H4 (cell line): ENCODE measurements around the gene OCA2. TPM values are rescaled to one million over a fixed set of nuclear protein-coding genes. Genes with fewer than 3 reads are reported as not detected.
"Not testable (repeated sequence)": the region's sequence is repeated elsewhere in the genome, so short reads cannot be mapped to it uniquely, and the experiment has no call there.

ENCODE experiments used
- DNase-seq: peaks from one replicate; pipeline ENCODE4 v3.0.0-alpha.2; 2015; ENCODE audit warnings: low spot score
- total RNA-seq: library from RNA; depleted of rRNA; stranded (reverse); fragments of >200 nt; shearing (Covaris generic); gene quantifications from 2 replicates; pipeline ENCODE4 v1.2.3, GENCODE V29; 2014

Gene OCA2
- total RNA-seq, 1 experiment from 2014 or later: 0.12 TPM

GRCh38 chr15:28023422-28023821, 75.7 kb downstream of the OCA2 start:
- DNase-seq: no peak

DNA sequence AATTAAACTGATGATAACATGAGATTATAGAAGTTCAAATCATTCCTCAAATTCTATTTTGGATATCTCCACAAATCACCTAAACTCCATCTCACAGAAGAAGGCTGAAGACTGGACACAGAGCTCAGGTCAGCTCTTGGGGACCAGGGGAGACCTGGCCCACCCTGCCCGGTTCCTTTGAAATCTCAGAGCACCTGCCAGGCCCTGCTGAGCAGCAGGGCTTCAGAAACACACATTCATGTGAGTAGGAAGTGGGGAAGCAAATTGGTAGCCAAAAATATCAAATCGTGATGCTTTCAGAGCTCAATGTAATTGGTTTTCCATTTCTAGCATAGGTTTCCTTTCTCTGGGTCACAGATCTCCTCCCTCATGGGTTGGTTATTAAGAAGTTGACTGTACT, 76.2 kb downstream of the OCA2 start:
- no peak for DNase-seq

DNA sequence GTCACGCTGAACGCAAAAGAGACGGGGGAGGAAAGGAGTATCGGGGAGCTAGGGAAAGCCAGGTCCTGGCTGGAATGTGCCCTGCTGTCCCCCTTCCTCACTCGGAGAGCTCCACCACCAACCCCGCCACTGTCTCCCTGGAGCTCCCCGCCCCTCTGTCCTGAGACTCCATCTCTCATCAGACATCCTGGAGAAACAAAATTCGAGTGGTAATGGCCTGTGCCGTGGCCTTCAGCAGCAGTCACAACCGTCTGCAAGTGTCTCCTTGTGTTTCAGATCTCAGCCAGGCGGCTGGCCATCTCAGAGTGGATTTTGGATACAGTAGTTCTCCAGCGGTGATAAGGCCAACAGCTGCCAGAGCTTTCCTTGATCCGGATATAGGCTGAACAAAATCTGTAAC, 76.9 kb downstream of the OCA2 start:
- DNase-seq: no peak

- DNase-seq: peak; percentile 79
These were observed 77.7 kb downstream of the OCA2 start for GRCh38 chr15:28021281-28022039.

GRCh38 chr15:28020644-28021043, 78.5 kb downstream of the OCA2 start:
- DNase-seq: no peak

- DNase-seq: no peak
These were observed 79.4 kb downstream of the OCA2 start for GRCh38 chr15:28019594-28020309.

- no peak for DNase-seq
These were observed 80.6 kb downstream of the OCA2 start for GRCh38 chr15:28018291-28019044.

DNA sequence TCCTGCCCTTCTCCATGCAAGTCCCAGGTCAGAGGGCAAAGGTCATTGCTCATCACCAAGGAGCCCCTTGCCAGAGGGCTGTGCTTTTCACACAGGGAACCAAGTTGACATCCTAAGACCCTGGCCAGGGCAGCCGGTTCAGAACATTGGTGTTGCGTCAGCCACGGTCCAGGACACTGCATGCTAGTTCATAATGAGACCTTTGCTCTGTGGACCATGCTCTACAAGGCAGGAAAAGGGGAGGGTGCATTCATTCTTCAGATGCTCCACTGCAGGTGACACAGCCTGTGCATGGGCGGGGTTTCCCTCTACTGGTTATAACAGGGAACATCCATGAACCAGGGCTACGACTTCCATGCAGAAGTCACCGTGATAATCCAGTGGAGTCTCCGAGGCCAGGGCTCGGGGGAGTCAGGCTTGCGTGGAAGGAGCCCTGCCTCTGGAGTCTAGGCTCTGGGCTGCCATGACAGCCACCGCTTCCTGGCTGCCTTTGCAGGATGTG, 81.6 kb downstream of the OCA2 start:
- no peak for DNase-seq

DNA sequence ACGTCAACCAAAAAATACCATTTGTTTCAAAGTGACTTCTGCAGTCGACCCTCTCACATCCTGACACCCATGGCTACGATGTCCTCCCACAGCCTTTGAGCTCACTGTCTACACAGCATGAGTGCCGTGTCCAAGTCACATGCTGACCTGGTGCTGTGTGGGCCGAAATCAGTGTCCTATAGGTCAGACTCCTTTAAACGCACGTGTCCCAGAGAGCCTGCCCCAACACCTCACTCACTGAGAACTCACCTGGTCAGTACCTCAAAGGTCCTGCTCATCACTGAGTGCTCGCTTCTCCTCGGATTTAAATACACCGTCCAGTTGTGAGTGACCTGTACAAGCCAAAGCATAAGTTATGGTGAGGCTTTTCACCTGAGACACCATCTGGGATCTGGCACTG, 83.3 kb downstream of the OCA2 start:
- no peak for DNase-seq

- DNase-seq: no peak
These were observed 84.4 kb downstream of the OCA2 start for GRCh38 chr15:28014623-28015200.

GRCh38 chr15:28013976-28014375, 85.1 kb downstream of the OCA2 start:
- no peak for DNase-seq

GRCh38 chr15:28013480-28013879, 85.6 kb downstream of the OCA2 start:
- no peak for DNase-seq

DNA sequence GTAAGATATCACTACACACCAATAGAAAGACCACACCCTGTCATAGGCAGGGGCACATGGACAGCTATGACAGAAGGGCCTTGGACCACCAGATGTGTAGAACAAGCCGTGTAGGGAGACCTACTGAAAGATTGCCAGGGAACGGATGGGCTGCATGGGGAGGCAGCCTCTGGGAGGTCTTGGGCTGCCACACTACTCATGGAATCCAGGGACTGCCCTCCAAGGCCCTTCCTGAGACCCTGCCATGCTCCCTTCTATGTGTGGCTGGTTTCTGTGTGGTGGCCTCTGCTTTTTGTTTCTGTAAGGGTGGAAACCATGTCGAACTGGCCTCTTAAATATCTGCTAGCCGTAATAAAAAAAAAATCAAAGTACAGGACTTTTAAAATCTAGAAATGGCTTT, 86.9 kb downstream of the OCA2 start:
- DNase-seq: no peak

DNA sequence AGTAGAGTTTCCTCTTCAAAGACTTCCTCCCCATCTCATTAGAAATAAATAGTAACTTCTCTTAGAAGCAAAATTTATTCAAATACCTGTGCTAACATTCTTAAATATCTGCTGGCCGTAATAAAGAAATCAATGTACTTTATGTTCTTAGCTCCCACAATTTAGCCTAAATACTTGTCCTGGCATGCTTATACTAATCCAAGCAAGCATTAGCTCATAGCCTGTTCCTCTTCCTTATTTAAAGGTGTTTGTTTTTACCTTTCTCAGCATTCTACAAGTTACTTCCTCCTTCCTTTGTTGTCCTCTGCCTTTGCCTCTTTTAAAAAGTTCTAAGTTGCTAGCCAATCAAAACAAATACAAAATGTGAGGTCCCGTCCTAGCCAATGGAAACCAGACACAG, 90.9 kb downstream of the OCA2 start:
- DNase-seq: not testable (repeated sequence)

DNA sequence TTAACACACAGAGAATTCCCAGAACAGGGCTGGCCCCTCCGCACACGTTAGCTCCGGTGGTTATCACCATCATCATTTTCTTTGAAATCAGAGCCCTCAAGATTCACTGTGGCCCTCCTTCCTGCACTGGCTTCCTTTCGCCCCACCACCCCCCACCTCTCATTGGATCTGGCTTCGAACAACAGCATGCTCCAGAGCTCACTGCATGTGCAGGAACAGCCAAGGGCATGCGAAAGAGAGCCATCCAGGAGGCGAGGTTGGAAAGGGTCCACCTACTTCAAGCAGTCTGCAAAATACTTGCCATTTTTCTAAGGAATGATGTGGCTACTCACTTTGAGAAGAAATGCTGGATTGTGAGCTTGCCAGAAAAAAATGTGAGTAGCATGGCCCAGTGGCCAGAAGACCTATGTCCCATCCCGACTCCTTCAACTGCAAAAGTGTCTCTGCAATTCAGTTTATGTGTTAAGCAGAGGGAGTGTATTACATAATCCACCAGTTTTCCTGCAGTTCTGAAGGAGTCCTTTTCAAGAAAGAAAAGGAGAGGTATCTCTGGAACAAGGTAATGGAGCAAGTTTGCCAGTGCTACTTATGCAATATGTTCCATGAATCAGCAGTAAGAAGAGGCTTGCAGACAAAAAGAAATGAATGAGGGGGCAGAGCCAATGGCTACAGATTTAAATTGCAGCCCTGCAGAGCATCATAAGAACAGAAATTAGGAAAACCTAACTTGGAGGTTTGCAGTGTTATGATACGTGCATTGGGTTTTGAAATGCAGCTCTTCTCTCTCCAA, 92.8 kb downstream of the OCA2 start:
- no peak for DNase-seq

GRCh38 chr15:28005004-28005527, 94.0 kb downstream of the OCA2 start:
- DNase-seq: no peak

DNA sequence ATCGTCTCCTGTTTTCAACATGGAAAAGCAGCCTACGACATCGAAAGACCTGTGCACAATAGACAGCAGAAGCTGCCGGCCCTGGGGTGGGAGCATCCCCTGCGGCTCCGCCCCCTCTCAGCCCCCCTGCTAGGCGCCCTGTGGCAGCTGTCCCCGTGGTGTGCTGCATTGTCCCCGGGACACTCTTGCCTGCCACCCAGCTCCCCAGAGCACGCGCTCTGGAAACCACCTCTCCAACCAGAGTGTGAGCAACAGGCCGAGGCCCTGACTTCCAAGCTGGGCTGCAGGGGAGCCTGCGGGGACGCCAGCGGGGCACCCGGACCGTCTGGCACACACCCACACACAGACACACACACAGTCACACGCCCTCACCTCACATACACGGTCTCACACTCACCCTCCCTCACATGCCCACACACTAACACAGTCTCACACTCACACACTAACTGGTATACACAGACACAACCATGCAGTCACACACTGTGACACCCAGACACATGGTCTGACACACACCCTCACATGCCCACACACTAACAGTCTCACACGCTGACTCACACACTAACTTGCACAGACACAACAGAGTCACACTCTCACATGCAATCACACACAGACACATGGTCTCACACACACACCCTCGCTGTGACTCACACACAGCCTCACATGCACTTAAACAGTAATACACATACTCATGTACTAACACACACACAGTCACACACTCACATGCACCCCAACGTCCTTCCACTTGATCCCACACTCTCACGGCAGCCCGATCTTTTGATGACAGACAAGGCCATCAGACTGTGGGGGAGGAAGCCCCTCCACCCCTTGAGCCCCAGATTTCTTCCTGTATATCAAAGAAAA, 94.7 kb downstream of the OCA2 start:
- DNase-seq: no peak

- no peak for DNase-seq
These were observed 95.6 kb downstream of the OCA2 start for GRCh38 chr15:28003302-28004037.

DNA sequence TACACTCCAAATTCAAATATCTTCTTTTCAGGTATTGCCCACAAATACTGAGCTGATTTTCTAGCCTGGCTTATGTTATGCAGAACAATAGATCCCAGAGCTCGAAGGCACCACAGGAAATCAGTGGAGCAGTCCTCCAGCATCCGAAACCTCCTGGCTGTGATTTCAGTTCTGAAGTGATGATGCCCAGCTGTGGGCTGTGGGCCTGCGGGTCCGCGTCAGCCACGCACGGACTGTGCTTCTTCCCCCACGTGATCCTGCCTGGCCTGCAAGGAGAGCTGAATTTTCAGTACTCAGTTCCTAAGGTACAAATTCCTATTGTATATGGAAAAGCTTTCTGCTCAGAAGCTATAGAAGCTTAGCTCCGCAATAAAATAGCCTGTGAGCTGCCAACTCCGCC, 96.2 kb downstream of the OCA2 start:
- DNase-seq: no peak
